HG02588 (cell line): ENCODE data around the gene SEC14L3.
"Not testable (repeated sequence)": the region's sequence is repeated elsewhere in the genome, so short reads cannot be mapped to it uniquely, and the experiment has no call there.

Experiments used
- ATAC-seq: cut with Tn5 transposase; IDR thresholded peaks from one replicate; pipeline ENCODE4 v1.9.1; 2021; ENCODE audit warnings: mild to moderate bottlenecking, moderate library complexity; ENCODE audit not compliant: unreplicated experiment

SEC14L3 gene

GRCh38 chr22:30486118-30486517, 14.3 kb upstream of the SEC14L3 start:
- no peak for ATAC-seq

GRCh38 chr22:30485362-30485988, 13.7 kb upstream of the SEC14L3 start:
- peak; percentile 50 for ATAC-seq

- no peak for ATAC-seq
Measured at GRCh38 chr22:30483169-30483568, 11.4 kb upstream of the SEC14L3 start.

GRCh38 chr22:30481711-30482110, 9.9 kb upstream of the SEC14L3 start:
- no peak for ATAC-seq

GRCh38 chr22:30479981-30480380, 8.2 kb upstream of the SEC14L3 start:
- ATAC-seq, result no peak

- no peak for ATAC-seq
Measured at GRCh38 chr22:30474683-30475424, 3.0 kb upstream of the SEC14L3 start.

GRCh38 chr22:30474121-30474520, 2.3 kb upstream of the SEC14L3 start:
- ATAC-seq, result no peak

- ATAC-seq, result no peak
Measured at GRCh38 chr22:30472994-30473720, 1.3 kb upstream of the SEC14L3 start.

GRCh38 chr22:30470655-30471054, 1.2 kb downstream of the SEC14L3 start:
- no peak for ATAC-seq

GRCh38 chr22:30469165-30469564, 2.7 kb downstream of the SEC14L3 start:
- ATAC-seq, result no peak

GRCh38 chr22:30460555-30460954, 11.3 kb downstream of the SEC14L3 start:
- ATAC-seq, result not testable (repeated sequence)

- ATAC-seq, result no peak
Measured at GRCh38 chr22:30460147-30460546, 11.7 kb downstream of the SEC14L3 start.

GRCh38 chr22:30459181-30460052, 12.4 kb downstream of the SEC14L3 start:
- ATAC-seq, result no peak

GRCh38 chr22:30457981-30458380, 13.8 kb downstream of the SEC14L3 start:
- ATAC-seq, result no peak

GRCh38 chr22:30455075-30455840, 16.6 kb downstream of the SEC14L3 start:
- ATAC-seq, result no peak

- ATAC-seq, result no peak
Measured at GRCh38 chr22:30453731-30454510, 17.9 kb downstream of the SEC14L3 start.

- ATAC-seq, result no peak
Measured at GRCh38 chr22:30452861-30453260, 19.0 kb downstream of the SEC14L3 start.

- not testable (repeated sequence) for ATAC-seq
Measured at GRCh38 chr22:30451488-30451887, 20.3 kb downstream of the SEC14L3 start.

- ATAC-seq, result no peak
Measured at GRCh38 chr22:30447656-30448055, 24.2 kb downstream of the SEC14L3 start.
